GM18868 (cell line): ENCODE measurements around the gene ASCL1.

Experiments used
- ATAC-seq: cut with Tn5 transposase; IDR thresholded peaks from one replicate; pipeline ENCODE4 v1.9.1; 2021; ENCODE audit warnings: mild to moderate bottlenecking, moderate library complexity; ENCODE audit not compliant: unreplicated experiment

Gene ASCL1

GRCh38 chr12:102973583-102973982 is 16.1 kb downstream of the ASCL1 start:
- no peak for ATAC-seq

- no peak for ATAC-seq
Observed at GRCh38 chr12:102976609-102977280, 19.3 kb downstream of the ASCL1 start.

GRCh38 chr12:102977945-102978706 is 20.7 kb downstream of the ASCL1 start:
- no peak for ATAC-seq

GRCh38 chr12:102980350-102980749 is 22.9 kb downstream of the ASCL1 start:
- ATAC-seq = no peak

GRCh38 chr12:102990419-102990818 is 32.9 kb downstream of the ASCL1 start:
- ATAC-seq = no peak

- ATAC-seq = peak; percentile 51
Observed at GRCh38 chr12:102992297-102992696, 34.8 kb downstream of the ASCL1 start.

- no peak for ATAC-seq
Observed at GRCh38 chr12:102992720-102993119, 35.2 kb downstream of the ASCL1 start.

GRCh38 chr12:102993537-102993936 is 36.1 kb downstream of the ASCL1 start:
- no peak for ATAC-seq

GRCh38 chr12:102995372-102995771 is 37.9 kb downstream of the ASCL1 start:
- no peak for ATAC-seq
